HG02852 (cell line): ENCODE data around the gene HOMEZ.
"Not testable (repeated sequence)": the region's sequence is repeated elsewhere in the genome, so short reads cannot be mapped to it uniquely, and the experiment has no call there.

Experiments
- ATAC-seq: cut with Tn5 transposase; IDR thresholded peaks from one replicate; pipeline ENCODE4 v1.9.1; 2021; ENCODE audit warnings: mild to moderate bottlenecking, moderate library complexity; ENCODE audit not compliant: unreplicated experiment

The HOMEZ gene

DNA sequence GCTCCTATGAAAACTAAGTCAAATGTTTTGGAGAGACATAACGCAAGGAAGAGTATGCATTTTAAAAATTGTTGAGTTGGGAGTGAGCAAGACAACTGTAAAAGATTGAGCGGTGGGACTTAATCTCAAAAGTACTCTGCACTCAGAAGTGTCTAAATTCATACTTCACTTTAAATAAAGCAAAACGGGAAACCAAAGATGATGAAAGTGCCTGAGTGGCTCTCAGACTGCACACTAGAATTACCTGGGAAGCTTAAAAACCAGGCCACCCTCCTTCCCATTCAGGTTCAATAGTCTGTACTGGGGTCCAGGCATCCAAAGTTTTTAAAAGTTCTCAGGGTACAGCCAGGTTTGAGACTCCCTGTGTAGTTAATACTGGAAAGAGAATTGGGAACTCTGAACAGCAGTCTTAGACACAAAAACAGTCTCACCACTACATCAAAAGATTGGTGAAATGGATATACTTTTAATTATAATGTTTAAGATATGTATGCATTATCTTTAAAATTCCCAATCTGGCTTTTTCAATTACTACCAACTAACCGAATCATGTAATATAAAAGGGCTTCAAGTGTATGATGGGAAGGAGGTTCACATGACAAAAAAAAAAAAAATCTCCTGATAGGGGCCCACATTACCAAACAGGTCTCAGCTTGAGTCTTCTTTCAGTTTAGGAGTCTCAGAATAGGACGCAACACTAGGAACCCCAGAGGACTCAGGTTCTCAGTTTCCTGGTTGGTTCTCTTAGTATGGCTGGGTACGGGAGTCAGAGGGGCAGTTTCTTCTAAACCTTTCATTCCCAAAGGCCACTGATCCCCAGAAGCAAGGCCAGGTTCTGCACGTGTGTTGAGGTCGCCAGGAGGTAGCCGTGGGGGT, 1.0 kb downstream of the HOMEZ start:
- ATAC-seq, result no peak

DNA sequence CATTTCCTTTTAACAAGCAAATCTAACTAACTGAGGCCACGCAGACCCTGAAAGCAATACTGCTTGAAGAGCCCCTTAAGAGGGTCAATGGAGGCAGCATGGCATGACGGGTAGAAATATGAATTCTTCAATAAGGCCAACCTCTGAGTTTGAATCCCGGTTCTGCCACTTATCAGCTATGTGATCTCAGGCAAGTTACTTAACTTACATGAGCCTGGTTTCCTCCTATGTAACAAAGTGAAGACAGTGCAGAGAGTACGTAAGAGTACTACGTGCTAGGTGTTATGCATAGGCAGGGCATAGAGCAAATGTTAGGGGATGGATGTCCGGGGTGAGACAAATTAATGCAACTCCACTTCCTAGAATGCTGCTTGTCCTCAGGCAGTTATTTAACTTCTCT, 4.7 kb downstream of the HOMEZ start:
- ATAC-seq, result no peak

DNA sequence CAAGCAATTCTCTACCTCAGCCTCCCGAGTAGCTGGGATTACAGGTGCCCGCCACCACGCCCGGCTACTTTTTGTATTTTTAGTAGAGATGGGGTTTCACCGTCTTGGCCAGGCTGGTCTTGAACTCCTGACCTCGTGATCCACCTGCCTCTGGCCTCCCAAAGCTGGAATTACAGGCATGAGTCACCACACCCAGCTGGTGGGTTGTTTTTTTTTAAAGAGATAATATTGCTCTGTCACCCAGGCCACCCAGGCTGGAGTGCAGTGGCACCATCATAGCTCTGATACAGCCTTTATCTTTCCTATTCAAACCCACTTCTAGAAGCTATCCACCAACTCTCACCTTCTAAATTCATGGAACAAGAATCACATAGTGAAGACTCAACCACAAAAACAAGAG, 8.0 kb downstream of the HOMEZ start:
- ATAC-seq, result not testable (repeated sequence)

DNA sequence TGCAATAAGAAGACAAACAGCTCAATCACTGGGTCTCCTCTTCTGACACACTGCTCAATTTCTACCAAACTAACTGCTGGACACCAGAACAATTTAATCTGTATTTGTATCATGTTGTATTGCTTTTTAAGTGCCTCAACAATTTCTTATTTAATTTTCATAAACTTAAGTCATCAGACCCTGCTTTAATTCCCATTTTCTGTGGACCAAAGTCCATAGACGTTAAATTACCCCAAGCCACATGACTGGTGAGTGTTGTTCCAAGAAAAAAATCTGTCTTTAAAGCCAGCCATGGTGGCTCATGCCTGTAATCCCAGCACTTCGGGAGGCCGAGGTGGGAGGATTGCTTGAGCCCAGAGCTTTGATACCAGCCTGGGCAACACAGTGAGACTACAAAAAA, 8.7 kb downstream of the HOMEZ start:
- ATAC-seq, result no peak

DNA sequence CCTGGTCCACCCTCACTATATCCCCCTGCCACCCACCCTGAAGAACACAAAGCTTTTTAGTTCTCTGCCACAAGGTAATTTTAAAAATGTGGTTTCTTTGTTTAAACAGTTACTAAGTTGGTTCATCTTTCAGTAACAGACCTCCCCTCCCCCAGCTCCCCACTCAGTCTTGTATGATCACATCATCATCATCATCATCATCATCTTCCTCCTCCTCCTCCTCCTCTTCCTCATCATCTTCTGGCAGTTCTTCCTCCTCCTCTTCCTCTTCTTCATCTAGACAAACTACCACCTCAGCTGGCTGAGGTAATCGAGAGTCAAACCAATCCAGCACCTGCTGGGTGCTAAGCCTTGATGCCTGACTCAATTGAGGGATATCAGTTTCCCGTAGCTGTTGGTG, 10.5 kb downstream of the HOMEZ start:
- ATAC-seq, result no peak

DNA sequence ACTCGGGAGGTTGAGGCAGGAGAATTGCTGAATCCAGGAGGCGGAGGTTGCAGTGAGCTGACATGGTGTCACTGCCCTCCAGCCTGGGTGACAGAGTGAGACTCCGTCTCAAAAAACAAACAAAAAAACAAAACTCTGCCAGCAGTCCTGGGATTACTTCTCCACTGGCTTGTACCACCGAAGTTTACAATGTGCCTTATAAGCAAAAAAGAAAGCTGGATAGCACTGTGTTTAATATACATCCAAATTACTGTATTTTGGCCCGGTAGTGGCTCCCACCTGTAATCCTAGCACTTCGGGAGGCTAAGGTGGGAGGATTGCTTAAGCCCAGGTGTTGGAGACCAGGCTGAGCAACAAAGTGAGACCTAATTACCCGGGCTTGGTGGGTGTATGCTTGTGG, 16.7 kb downstream of the HOMEZ start:
- ATAC-seq, result no peak

DNA sequence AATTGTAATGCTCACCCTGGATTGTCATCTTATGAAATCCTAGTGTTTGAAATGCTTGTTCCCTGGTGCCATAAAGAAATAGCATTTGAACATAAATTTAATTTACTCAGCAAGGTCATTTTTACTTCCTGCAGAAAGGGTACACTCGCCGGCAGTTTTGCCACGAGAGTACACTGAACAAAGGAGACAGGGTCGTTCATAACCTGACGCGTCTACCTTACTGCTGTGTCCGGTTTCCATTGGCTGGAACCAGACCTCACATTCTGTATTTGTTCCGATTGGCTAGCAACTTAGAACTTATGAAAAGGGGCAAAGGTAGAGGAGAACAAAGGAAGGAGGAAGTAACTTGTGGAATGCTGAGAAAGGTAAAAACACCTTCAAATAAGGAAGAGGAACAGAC, 25.1 kb downstream of the HOMEZ start:
- ATAC-seq, result not testable (repeated sequence)

DNA sequence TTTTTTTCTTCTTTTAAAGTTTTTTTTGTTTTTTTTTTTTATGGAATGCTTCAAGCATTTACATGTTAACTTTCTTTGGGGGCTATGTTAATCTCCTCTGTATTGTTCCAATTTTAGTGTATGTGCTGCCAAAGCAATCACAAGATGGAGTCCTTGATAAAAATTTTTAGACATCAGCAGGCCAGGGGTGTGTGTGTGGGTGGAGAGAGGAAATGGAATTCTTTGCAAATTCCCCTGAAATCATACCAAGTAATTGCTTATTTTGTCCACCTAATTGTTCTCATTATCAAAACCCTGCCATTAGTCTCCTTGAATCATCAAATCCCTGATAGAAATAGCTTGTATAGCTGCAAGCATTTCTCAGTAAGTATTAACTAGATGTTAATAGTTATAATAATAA, 26.5 kb downstream of the HOMEZ start:
- no peak for ATAC-seq

DNA sequence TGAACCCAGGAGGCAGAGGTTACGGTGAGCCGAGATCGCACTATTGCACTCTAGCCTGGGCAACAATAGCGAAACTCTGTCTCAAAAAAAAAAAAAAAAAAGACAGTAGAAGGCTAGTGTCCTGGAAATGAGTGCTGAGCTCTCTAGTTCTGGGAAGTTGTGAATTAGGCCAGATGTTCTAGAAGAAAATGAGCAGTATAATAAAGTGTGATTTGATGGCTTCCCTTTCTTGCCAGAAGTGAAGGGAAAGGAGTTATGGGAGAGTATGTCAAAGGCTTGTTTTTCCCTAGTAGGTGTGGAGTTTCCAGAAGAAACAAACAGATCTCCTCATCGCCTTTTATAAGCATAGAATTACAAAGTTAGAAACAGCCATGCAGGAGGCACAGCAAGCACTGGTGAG, 27.7 kb downstream of the HOMEZ start:
- ATAC-seq, result no peak

DNA sequence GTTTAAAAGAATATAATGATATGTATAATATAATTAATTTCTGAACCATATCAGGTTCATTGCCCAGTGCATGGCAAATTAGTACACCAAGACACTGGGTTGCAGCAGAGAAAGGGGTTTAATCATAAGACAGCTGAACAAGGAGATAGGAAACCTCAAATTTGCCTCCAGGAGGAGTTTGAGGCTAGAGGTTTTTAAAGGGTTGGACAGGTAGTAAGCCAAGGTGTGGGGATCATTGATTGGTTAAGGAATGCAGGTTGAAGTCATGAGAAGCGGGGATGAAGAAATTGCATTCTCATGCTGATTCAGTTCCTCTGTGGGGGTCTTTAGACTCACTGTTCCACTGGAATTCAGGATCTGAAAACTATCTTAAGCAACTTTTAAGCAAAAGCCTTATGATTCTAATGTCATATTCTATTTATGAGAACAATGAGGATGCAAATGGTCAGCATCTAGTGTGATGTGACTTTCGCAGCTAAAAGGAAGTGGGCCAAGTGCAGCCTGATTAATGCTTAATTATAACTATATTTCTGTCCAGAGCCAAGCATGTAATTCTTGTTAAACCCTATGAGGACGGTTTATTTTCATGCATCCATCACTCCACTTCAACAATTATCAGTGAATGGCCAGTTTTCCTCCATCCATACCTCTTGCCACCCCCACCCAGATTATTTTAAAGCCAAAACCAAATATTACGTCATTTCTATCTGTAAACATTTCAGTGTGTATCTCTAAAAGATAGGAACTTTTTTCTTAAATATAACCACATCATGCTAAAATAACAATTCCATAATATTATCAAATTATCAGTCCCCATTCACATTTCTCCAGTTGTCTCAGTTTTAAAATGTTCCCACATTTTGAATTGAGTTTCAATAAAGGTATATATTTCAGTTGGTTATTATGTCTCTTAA, 33.3 kb downstream of the HOMEZ start:
- no peak for ATAC-seq

DNA sequence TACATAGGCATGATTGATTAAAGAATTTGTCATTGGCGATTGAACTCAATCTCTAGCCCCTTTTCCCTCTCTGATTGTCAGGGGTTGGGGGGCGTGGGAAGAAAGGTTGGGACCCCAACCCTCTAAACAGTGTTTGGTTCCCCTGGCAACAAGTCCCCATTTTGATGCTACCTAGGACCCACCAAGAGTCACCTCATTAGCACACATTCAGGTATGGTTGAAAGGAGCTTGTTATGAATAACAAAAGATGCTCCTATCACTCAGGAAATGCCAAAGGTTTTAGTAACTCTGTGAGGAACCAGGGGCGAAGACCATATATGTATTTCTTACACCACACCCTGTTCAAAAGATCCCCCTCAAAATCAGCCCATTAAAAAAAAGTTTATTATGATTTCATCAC, 33.9 kb downstream of the HOMEZ start:
- ATAC-seq, result no peak

DNA sequence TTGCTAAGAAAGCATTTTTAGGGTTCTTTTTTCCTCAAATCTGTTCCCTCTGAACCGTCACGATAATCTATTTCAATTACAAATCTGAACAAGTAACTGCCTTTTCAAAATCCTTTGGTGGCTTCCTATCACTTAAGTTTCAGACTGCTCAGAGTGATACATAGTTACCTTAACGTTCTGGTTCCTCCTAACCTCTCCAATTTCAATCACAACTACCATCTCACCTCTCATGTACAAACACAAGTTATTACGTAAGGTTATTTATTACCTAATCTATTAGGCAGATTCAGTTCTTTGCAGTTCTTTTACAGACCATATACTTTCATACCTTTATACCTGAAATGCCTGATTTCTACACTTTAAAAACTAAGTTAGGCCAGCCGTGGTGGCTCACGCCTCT, 36.1 kb downstream of the HOMEZ start:
- no peak for ATAC-seq

DNA sequence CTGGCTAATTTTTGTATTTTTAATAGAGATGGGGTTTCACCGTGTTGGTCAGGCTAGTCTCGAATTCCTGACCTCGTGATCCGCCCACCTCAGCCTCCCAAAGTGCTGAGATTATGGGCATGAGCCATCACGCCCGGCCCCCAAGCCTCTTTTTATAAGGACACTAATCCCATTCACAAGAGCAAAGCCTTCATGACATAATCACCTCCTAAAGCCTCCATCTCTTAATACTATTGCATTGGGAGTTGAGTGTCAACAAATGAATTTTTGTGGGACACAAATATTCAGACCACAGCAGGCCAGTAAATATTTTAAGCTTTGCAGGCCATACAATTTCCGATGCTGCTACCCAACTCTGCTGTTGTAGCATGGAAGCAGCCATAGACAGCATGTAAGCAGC, 37.3 kb downstream of the HOMEZ start:
- ATAC-seq, result no peak

DNA sequence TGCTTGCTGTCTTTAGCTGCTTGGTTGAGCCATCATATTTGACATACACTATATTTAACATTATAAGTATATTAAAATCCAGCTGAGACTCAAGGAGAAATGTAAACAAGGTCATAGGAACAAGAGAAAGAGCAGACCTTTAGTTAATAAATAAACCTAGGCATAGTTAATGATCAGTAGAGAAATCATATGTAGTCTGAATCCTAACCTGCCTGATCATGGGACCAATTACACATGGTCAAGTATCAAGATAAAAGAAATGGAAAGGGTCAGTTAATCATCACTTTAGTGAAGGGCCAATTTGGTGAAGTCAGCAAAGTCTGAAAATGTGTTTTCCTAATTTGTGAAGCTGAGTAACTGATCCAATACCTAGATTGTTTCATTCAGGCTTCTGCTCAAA, 40.6 kb downstream of the HOMEZ start:
- no peak for ATAC-seq

DNA sequence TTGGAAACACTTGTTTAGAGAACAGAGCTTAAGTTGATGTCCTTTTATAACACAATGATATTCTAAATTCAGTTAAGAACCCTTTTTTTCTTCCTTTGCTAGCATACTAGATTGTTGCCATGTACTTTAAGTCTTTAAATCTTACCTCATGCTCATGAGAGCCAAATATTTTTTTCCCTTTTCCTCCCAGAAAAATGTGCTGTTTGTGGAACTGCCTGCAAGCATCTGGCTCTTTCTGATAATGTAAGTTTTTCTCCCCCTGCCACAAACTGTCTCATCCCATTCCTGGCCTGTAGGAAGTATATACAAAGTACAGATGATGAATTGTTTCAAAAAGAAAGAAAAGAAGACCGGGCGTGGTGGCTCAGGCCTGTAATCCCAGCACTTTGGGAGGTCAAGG, 42.9 kb downstream of the HOMEZ start:
- ATAC-seq, result no peak

DNA sequence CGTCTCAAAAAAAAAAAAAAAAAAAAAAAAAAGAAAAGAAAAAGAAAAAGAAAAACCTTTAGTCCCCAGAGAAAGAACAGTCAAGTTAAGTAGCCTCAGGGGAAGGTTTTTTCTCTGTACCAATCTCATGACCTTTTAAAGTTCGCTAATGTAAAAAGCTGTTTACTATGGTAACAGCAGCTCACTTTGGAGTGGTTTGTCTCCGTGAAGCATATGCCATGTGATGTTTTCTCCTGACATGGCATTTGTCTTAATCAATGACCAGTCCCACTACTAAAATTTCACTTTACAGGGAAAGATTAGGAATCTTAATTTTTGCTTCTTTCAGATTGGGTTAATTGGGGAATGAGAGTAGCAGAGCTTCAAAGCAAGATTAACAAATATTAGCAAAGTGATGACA, 43.9 kb downstream of the HOMEZ start:
- no peak for ATAC-seq

DNA sequence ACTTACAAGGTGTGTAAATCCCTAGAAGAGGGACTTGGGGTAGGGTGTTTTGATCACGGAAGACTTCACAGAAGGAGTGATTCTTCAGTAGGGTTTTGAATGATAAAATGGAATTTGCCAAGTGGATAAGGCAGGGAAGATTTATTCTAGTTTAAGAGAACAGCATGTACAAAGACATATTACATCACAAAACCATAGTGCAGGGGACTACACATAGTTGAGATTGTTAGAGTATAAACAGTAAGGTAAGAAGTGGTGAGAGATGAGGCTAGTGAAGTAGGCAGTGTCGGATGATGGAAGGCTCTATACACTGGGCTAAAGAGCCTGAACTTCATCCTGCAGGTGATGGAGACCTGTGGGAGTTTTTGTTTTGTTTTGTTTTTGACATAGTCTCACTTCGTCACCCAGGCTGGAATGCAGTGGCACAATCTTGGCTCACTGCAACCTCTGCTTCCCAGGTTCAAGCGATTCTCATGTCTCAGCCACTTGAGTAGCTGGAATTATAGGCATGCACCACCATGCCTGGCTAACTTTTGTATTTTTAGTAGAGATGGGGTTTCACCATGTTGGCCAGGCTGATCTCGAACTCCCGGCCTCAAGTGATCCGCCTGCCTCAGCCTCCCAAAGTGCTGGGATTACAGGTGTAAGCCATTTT, 44.7 kb downstream of the HOMEZ start:
- not testable (repeated sequence) for ATAC-seq

DNA sequence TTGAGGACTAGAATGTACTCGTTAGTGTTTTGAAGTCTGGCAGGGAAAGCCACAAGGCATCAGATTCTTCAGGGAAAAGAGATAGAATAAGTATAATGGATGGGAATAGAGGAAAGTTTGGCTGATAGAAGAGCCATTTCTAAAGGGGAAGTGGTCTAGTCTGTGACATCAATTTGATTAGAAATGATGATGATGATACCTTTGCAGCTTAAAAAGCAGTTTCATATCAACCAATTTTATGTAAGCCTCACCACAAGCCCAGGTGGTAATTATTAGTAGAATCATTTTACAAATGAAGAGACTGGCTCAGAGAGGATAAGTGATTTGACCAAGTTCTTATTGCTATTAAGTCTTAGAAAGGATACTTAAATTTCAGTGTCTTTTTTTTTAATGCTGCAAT, 45.3 kb downstream of the HOMEZ start:
- no peak for ATAC-seq

DNA sequence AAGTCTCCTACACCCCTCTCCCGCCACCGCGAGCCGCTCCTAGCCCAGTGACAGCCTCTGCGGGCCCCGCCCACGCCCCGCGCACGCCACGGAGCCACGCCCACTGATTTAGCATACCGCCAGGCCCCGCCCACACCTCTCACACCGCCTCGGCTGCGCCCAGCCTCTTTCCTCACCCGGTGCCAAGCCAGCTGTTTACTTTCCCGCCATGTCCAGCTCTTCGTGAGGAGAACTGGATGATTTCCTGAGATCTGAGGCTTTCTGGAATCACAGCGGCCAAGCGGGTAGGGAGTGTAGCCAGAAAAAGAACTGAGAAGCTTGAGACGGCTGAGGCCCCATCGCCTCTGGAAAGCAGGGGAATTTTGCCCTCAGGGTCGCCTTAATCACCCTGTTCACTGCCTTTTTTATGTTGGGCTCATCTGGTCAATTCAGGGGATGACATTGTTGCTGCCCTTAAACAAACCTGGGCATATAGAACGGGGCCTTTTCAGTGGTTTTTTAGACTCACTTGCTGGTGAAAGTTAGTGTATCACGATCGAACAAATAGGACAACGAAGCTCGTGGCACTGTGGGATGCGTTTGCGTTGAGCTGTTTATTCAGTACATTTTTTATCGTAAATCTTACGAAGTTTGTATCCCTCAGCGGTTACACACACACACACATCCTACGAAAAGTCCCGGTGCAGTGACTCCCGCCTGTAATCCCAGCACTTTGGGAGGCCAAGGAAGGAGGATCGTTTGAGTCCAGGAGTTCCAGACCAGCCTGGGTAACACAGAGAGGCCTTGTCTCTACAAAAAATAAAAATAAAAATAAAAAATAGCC, 47.9 kb downstream of the HOMEZ start, which contains the start of gene RNF212B:
Gene RNF212B (plus strand): TSS at position 165 of the 823 bp plus-strand sequence. CDS start 2,410 bp downstream, outside the sequence.
- peak; percentile 55 for ATAC-seq

DNA sequence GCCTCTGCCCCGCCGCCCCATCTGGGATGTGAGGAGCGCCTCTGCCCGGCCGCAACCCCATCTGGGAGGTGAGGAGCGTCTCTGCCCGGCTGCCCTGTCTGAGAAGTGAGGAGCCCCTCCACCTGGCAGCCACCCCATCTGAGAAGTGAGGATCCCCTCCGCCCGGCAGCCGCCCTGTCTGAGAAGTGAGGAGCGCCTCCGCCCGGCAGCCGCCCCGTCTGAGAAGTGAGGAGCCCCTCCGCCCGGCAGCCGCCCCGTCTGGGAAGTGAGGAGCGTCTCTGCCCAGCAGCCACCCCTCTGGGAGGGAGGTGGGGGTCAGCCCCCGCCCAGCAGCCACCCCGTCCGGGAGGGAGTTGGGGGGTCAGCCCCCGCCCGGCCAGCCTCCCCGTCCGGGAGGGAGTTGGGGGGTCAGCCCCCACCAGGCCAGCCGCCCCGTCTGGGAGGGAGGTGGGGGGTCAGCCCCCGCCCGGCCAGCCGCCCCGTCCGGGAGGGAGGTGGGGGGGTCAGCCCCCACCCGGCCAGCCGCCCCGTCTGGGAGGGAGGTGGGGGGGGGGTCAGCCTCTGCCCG, 53.6 kb downstream of the HOMEZ start:
- ATAC-seq, result not testable (repeated sequence)
